Bronchial epithelial cell (primary cell): Measurements from ENCODE around the gene ANXA3. TPM values are rescaled to one million over a fixed set of nuclear protein-coding genes. Genes with fewer than 3 reads are reported as not detected.

ENCODE experiments used
- DNase-seq: peaks from one replicate; pipeline ENCODE4 v3.0.0-alpha.2; 2010; ENCODE audit warnings: low read depth
- FAIRE-seq: peaks from 2 replicates; lab custom pipeline; 2011; peaks lifted over from hg19 to GRCh38; lab: Jason Lieb, UNC
- H3K27me3 ChIP-seq: 2 replicates; pipeline ENCODE4 v1.5.1; 2011; ENCODE audit warnings: low read length; ENCODE audit not compliant: control insufficient read depth, insufficient read depth
- H3K36me3 ChIP-seq: 2 replicates; pipeline ENCODE4 v1.5.1; 2011; ENCODE audit warnings: low read length; ENCODE audit not compliant: control insufficient read depth, insufficient read depth
- H3K4me3 ChIP-seq: 2 replicates; pipeline ENCODE4 v1.5.1; 2011; ENCODE audit warnings: mild to moderate bottlenecking, low read depth, low read length, control low read depth
- CTCF ChIP-seq: IDR thresholded peaks from 2 replicates; pipeline ENCODE4 v1.5.1; 2011; ENCODE audit warnings: mild to moderate bottlenecking, moderate library complexity, low read length, control low read depth, inconsistent platforms; ENCODE audit not compliant: insufficient read depth, severe bottlenecking
- total RNA-seq: library from RNA; depleted of rRNA; stranded (reverse); fragments of >200 nt; gene quantifications from 2 replicates; pipeline ENCODE4 v1.2.1, GENCODE V29; 2014

Gene ANXA3
- total RNA-seq, 1 donor from 2014 or later: 705 TPM

GRCh38 chr4:78648640-78649363 is 97.2 kb downstream of the ANXA3 start:
- TF ChIP-seq CTCF: no peak
- H3K4me3 ChIP-seq: no peak overlapping the region
- FAIRE-seq: no peak
- no peaks in the 10 kb centered on the region for H3K27me3 ChIP-seq
- no peaks in the 10 kb centered on the region for H3K36me3 ChIP-seq
- DNase-seq: no peak

- peak; percentile 95 for DNase-seq
- H3K27me3 ChIP-seq: no peaks in the 10 kb centered on the region
- TF ChIP-seq CTCF: no peak
- H3K4me3 ChIP-seq: no peak overlapping the region
- no peak for FAIRE-seq
- H3K36me3 ChIP-seq: no peaks in the 10 kb centered on the region
These were observed 98.8 kb downstream of the ANXA3 start for GRCh38 chr4:78650106-78651024.

GRCh38 chr4:78651250-78651860 is 99.8 kb downstream of the ANXA3 start:
- H3K27me3 ChIP-seq: no peaks in the 10 kb centered on the region
- TF ChIP-seq CTCF: no peak
- H3K36me3 ChIP-seq: no peaks in the 10 kb centered on the region
- FAIRE-seq: no peak
- DNase-seq: no peak
- no peak overlapping the region for H3K4me3 ChIP-seq

- Histone ChIP-seq H3K27me3 (no peaks in the 10 kb centered on the region), H3K36me3 (no peaks in the 10 kb centered on the region), H3K4me3 (no peak overlapping the region)
- no peak for TF ChIP-seq CTCF
- DNase-seq (no peak), FAIRE-seq (no peak)
These were observed 100.8 kb downstream of the ANXA3 start for GRCh38 chr4:78652282-78652876.

GRCh38 chr4:78653655-78654054 is 102.1 kb downstream of the ANXA3 start:
- no peak for TF ChIP-seq CTCF
- peak; percentile 31 for DNase-seq
- H3K27me3 ChIP-seq: no peaks in the 10 kb centered on the region
- no peaks in the 10 kb centered on the region for H3K36me3 ChIP-seq
- H3K4me3 ChIP-seq: no peak overlapping the region
- no peak for FAIRE-seq
